NCI-H446 treated with DMSO at 0.1 percent for 48 hours (cell line): Measurements from ENCODE around the gene POLR2C.

Experiments
- DNase-seq: peaks from one replicate; lab custom pipeline; 2025; lab: John Stamatoyannopoulos, UW

POLR2C gene

GRCh38 chr16:57504001-57504400 is 41.5 kb downstream of the POLR2C start:
- DNase-seq = no peak

GRCh38 chr16:57504491-57504890 is 42.0 kb downstream of the POLR2C start:
- no peak for DNase-seq

GRCh38 chr16:57505169-57505568 is 42.7 kb downstream of the POLR2C start:
- DNase-seq = no peak

GRCh38 chr16:57507136-57508034 is 44.9 kb downstream of the POLR2C start:
- DNase-seq = no peak

GRCh38 chr16:57508035-57508425 is 45.6 kb downstream of the POLR2C start:
- no peak for DNase-seq

- no peak for DNase-seq
Measured at GRCh38 chr16:57509231-57509923, 46.9 kb downstream of the POLR2C start.

- no peak for DNase-seq
Measured at GRCh38 chr16:57510016-57510871, 47.8 kb downstream of the POLR2C start.

- no peak for DNase-seq
Measured at GRCh38 chr16:57512296-57513001, 50.0 kb downstream of the POLR2C start.

- no peak for DNase-seq
Measured at GRCh38 chr16:57513371-57514102, 51.1 kb downstream of the POLR2C start.

GRCh38 chr16:57514371-57514770 is 51.9 kb downstream of the POLR2C start:
- no peak for DNase-seq

GRCh38 chr16:57514791-57515600 is 52.5 kb downstream of the POLR2C start:
- DNase-seq = no peak

- DNase-seq = no peak
Measured at GRCh38 chr16:57516176-57516725, 53.8 kb downstream of the POLR2C start.

- no peak for DNase-seq
Measured at GRCh38 chr16:57516773-57517172, 54.3 kb downstream of the POLR2C start.

- DNase-seq = no peak
Measured at GRCh38 chr16:57517397-57518367, 55.2 kb downstream of the POLR2C start.

GRCh38 chr16:57518520-57518919 is 56.0 kb downstream of the POLR2C start:
- DNase-seq = no peak

GRCh38 chr16:57518922-57519321 is 56.4 kb downstream of the POLR2C start:
- DNase-seq = no peak

- no peak for DNase-seq
Measured at GRCh38 chr16:57519796-57520360, 57.4 kb downstream of the POLR2C start.
